OCI-M1 (cell line): ENCODE measurements around the gene TDRD9.

Experiments used
- DNase-seq: peaks from one replicate; lab custom pipeline; 2025; lab: John Stamatoyannopoulos, UW

TDRD9 gene

DNA sequence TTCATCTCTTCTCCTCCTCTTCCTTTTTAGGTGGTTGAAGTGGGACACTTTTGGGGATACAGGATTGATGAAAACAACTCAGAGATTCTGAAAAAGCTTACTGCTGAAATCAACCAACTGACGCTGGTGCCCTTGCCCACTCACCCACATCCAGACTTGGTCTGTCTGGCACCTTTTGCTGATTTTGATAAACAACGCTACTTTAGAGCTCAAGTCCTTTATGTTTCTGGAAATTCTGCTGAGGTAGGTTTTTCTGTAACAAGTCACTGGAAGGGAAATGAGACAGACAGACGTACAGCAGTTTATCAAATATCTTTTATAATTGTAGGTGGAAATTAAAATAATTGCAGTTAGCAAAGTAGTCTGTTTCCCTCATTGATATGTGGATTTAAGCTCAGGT lies 97.3 kb downstream of the TDRD9 start:
- no peak for DNase-seq

- DNase-seq, result no peak
These were observed 97.8 kb downstream of the TDRD9 start for GRCh38 chr14:104026024-104026423.

DNA sequence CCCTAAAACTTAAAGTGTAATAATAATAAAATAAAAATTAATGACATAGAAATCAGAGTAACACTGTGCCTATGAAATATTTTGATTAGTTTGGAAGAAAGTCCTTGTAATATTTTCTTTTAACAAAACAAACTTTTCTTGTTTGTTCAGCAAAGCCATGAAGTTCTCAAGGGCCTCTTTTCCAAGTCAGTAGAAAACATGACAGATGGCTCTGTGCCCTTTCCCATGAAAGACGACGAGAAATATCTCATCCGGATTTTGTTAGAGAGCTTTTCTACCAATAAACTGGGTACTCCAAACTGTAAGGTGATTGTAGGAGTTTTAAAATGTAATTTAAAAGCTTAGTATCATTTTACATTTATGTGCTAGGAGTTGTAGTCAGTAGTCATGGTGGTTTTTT lies 102.7 kb downstream of the TDRD9 start:
- no peak for DNase-seq

- no peak for DNase-seq
These were observed 103.1 kb downstream of the TDRD9 start for GRCh38 chr14:104031384-104031783.

DNA sequence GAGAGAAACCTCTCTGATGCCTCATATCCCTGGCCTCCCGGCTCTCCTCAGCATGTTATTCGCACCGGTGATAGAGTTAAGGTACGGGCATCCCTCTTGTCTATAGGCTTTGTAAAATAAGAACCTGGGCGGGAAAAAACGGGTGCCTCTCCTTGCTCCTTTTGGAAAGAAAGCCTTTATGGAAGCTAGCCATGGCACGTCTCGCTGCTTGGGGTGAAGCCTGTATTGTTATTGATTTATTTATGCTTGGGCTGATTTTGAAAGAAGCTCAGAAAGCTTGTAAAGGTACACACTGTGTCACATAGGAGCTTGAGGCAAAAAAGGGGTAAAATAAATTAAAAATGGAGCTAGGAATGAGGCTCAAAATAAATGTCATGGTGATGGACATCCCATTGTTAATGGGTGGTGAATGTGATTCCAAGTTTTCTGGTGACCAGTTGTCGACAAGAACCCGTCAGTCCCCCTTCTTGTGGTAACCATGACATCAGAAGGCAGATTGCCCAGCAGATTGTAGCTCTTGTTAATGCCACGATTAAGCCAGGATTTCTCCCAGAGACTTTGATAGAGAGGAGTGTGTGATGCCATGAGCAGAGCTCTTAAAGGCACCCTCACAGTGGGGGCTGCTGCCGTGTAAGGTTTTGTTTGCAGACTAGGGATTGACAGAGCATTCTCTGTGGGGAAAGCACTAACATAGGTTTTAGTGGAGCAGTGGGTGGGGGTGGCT lies 106.9 kb downstream of the TDRD9 start:
- no peak for DNase-seq

DNA sequence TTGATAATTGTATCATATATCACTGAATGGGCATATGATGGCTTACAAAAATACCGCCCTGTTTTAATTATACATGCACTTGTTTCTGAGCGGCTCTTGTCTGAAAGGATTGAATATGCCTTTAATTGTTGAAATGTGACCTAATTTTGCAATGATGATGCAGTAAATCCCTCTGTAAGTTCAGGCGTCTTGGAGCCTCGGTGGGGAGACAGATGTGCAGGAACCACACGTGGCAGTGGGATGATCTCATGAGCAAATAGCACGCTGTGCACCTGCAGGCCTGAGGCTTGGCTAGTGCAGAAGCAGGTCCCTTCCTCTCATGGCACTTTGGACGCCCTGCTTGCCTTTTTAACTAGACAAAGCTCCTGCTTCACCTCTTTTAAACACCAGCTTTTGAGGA lies 108.0 kb downstream of the TDRD9 start:
- DNase-seq, result no peak

DNA sequence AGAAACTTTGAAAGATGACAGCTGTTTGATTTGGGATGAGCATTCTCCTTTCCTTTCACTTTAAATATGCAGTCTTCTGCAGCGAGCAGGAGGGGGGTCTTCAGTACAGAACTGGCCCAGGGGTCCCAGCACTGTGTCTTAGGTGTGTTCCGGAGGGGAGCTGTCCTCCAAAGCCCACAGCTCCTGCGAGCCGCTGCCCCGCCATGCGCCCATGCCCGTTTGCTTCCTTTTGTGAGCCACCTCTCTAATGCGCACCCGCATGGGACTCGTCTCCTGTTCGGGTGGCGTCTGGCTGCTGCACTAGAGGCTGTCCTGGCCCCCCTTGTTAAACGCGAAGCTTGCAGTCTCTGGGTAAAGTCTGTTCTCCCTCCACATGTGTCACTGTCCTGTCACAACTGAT lies 108.8 kb downstream of the TDRD9 start:
- DNase-seq, result no peak

- DNase-seq, result no peak
These were observed 109.6 kb downstream of the TDRD9 start for GRCh38 chr14:104037903-104038302.

GRCh38 chr14:104039214-104039613 lies 111.0 kb downstream of the TDRD9 start:
- no peak for DNase-seq

- DNase-seq, result no peak
These were observed 112.3 kb downstream of the TDRD9 start for GRCh38 chr14:104040539-104040938.

- no peak for DNase-seq
These were observed 113.3 kb downstream of the TDRD9 start for GRCh38 chr14:104041430-104042104.

- DNase-seq, result no peak
These were observed 115.8 kb downstream of the TDRD9 start for GRCh38 chr14:104044016-104044415.

GRCh38 chr14:104047761-104048160 lies 119.5 kb downstream of the TDRD9 start:
- DNase-seq, result no peak

DNA sequence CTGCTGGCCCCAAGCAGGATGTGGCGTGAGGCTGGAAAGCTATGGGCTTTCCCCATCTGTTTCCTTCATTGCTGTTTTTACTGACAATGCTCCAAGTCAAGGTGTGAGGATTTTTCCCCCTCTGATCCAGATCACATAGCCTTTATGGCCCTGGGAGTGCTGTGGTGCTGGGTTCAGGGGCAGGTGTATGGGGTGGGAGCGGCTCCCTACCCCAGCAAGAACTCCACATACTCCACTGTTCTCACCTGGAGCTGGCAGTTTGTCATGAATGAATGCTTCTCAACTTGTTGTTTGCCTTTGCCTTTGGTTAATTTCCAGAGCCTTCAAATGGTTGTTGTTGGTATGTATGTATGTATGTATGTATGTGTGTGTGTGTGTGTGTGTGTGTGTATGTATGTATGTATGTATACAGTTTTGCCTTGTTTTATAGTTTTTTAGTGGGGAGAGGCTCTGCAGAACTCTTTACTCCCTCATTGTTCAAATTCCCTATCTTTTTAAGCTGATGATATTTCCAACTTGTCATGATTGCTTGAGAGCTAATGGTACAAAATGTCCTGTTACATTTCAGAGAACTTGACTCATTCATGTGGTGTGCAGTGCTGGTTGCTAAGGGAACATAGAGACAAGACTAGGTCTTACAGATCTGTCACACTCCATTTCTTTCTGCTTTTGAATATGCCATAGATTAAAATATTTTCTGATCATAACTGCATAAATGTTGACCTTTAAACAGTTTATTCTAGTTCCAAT lies 120.7 kb downstream of the TDRD9 start:
- no peak for DNase-seq

DNA sequence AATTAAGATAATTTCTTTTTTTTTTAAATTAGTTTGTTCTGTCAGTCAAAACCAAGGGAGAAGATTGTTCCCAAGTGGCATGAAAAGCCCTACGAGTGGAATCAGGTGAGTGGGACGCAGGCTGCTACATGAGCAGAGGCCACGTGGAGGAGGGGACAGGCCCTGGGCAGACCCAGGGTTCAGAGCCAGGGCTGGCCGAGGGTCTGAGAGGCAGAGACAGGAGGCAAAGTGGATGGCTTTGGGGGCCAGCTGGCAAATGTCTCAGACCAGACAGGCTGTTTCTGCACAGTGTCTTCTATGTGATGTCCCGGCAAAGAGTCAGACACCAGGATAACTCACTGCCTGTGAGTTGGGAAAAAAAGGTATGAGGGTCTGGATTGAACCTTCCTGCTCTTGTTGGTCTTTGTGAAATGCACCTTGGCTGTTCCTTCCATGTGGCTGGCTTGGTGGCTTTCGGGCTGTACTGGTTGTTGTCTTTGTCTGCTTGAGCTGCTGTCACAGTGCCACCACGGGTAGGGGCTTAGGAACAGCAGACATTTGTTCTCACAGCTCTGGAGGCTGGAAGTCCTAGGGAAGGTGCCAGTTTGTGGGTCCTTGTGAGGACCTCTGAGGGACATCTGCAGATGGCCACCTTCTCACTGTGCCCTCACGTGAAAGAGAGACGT lies 121.5 kb downstream of the TDRD9 start:
- DNase-seq, result no peak

GRCh38 chr14:104051092-104051813 lies 123.0 kb downstream of the TDRD9 start:
- no peak for DNase-seq

GRCh38 chr14:104054222-104054905 lies 126.1 kb downstream of the TDRD9 start:
- DNase-seq, result no peak

DNA sequence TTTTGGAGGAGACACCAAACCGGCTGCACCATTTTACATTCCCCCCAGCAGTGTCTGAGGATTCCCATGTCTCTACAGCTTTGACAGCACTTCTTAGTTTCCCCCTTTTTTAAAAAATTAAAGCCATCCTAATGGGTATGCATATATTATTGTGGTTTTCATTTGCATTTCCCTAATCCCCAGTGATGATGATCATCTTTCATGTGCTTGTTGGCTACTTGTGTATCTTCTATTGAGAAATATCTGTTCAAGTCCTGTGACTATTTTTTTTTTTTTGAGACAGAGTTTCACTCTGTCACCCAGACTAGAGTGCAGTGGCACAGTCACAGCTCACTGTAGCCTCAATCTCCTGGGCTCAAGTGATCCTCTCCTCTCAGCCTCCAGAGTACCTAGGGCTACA lies 134.0 kb downstream of the TDRD9 start:
- no peak for DNase-seq

GRCh38 chr14:104064003-104064402 lies 135.7 kb downstream of the TDRD9 start:
- peak; percentile 17 for DNase-seq

GRCh38 chr14:104066279-104066678 lies 138.0 kb downstream of the TDRD9 start:
- DNase-seq, result no peak

GRCh38 chr14:104066719-104067295 lies 138.6 kb downstream of the TDRD9 start:
- DNase-seq, result no peak
